IPS DF 4.7 (cell line): Measurements from ENCODE around the gene INPP5D.
"Not testable (repeated sequence)": the region's sequence is repeated elsewhere in the genome, so short reads cannot be mapped to it uniquely, and the experiment has no call there.

Experiments
- DNase-seq: peaks from one replicate; pipeline ENCODE4 v3.0.0-alpha.2; 2013; ENCODE audit warnings: low spot score; ENCODE audit errors: extremely low read depth

The INPP5D gene

GRCh38 chr2:233053928-233054784, 6.0 kb upstream of the INPP5D start:
- no peak for DNase-seq

- DNase-seq, result no peak
These were observed 4.8 kb upstream of the INPP5D start for GRCh38 chr2:233055362-233055761.

- no peak for DNase-seq
These were observed 3.1 kb upstream of the INPP5D start for GRCh38 chr2:233056961-233057605.

GRCh38 chr2:233058717-233059546, 1.2 kb upstream of the INPP5D start:
- DNase-seq, result no peak

GRCh38 chr2:233059547-233059796, 670 bp upstream of the INPP5D start:
- no peak for DNase-seq

- DNase-seq, result no peak
These were observed 398 bp downstream of the INPP5D start for GRCh38 chr2:233060501-233060979.

- no peak for DNase-seq
These were observed 943 bp downstream of the INPP5D start for GRCh38 chr2:233060980-233061590.

- no peak for DNase-seq
These were observed 1.7 kb downstream of the INPP5D start for GRCh38 chr2:233061591-233062450.

GRCh38 chr2:233062451-233062850, 2.3 kb downstream of the INPP5D start:
- no peak for DNase-seq

- no peak for DNase-seq
These were observed 2.8 kb downstream of the INPP5D start for GRCh38 chr2:233062946-233063268.

GRCh38 chr2:233063269-233063975, 3.3 kb downstream of the INPP5D start:
- DNase-seq, result no peak

GRCh38 chr2:233063976-233064411, 3.9 kb downstream of the INPP5D start:
- no peak for DNase-seq

GRCh38 chr2:233064530-233065199, 4.5 kb downstream of the INPP5D start:
- no peak for DNase-seq

- not testable (repeated sequence) for DNase-seq
These were observed 5.1 kb downstream of the INPP5D start for GRCh38 chr2:233065200-233065589.

GRCh38 chr2:233065954-233066470, 5.9 kb downstream of the INPP5D start:
- DNase-seq, result no peak

- DNase-seq, result no peak
These were observed 8.7 kb downstream of the INPP5D start for GRCh38 chr2:233068762-233069418.

GRCh38 chr2:233072838-233073237, 12.7 kb downstream of the INPP5D start:
- DNase-seq, result no peak

- DNase-seq, result no peak
These were observed 14.0 kb downstream of the INPP5D start for GRCh38 chr2:233074106-233074505.
